ENCODE results near the gene PI4K2A. TPM values are rescaled to one million over a fixed set of nuclear protein-coding genes. Genes with fewer than 3 reads are reported as not detected.

The PI4K2A gene
- 20.2 and 23.8 TPM in 2 replicates for total RNA-seq

DNA sequence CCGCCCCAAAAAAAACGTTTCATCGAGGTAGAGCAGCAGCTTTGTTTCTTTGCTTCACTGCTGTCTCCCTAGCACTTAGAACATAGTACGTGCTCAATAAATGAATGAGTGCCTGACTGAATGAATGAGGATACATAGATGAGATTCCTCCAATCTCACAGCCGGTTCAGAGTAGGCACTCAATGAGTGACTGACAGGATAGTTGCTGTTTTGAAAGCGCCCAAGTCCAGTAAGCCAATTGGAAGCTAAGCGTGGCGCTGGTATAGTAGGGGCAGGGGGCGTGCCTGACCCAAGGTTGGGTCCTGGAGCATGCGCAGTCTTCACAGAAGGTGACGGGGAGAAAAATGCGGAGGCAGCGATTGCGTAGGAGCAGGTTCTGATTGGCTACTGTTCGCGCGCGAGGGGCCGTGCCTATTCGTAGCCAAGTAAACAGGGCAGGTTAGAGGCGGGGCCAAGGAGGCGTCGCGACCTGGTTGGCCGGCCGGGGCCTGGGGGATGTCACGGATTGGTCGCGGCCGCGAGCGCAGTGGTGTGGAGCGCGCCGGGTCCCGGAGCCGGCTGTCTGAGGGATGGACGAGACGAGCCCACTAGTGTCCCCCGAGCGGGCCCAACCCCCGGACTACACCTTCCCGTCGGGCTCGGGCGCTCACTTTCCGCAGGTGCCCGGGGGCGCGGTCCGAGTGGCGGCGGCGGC lies at the start of gene PI4K2A:
Gene PI4K2A (plus strand): TSS at position 498 of the 694 bp plus-strand sequence. CDS start 72 bp downstream, at position 570.

DNA sequence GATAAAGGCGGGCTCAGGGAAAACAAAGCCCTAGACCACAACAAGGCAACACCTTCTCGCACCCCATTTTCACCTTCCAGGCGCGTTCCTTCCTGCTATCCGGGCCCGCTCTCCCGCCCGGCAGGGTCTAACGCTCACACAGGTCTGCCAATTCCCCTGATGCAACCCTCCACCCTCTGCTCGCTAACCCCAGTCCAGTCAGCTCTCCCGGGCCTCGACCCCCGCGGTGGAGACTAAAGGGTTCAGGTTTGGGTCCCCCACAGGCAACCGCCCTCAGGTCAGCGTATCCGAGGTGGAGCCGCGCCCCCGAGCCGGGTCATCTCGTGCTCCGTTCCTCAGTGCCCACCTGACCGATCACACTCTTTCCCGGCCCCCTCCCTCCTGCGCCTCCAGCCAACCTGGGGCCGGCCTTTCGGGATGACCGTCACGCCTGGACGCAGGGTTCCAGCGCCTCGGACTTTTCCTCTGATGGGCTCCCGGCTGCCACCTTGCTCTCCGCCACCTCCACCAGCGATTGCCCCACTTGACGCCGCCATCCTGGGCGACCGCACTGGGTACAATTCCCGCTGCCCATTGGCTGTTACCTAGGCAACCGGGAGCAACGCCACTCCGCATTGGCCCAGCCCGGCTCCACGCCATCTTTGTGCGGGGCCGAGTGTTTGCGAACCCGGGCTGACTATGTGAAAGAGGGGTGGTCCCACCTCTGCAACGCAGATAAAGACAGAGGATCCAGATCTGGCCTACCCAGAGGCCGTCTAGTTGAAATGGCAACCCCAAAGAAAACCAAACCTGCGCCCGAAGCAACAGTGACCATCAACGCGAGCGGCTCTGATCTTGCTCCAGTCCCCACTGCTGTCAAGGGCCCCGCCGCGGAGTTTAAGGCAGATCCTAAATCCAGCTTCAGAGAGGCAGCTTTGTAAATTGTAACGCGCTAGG lies 7.3 kb upstream of the PI4K2A start, which contains the start of gene MORN4:
Gene MORN4 (minus strand): TSS at position 552 of the 936 bp plus-strand sequence. CDS start 13,847 bp downstream, outside the sequence.

DNA sequence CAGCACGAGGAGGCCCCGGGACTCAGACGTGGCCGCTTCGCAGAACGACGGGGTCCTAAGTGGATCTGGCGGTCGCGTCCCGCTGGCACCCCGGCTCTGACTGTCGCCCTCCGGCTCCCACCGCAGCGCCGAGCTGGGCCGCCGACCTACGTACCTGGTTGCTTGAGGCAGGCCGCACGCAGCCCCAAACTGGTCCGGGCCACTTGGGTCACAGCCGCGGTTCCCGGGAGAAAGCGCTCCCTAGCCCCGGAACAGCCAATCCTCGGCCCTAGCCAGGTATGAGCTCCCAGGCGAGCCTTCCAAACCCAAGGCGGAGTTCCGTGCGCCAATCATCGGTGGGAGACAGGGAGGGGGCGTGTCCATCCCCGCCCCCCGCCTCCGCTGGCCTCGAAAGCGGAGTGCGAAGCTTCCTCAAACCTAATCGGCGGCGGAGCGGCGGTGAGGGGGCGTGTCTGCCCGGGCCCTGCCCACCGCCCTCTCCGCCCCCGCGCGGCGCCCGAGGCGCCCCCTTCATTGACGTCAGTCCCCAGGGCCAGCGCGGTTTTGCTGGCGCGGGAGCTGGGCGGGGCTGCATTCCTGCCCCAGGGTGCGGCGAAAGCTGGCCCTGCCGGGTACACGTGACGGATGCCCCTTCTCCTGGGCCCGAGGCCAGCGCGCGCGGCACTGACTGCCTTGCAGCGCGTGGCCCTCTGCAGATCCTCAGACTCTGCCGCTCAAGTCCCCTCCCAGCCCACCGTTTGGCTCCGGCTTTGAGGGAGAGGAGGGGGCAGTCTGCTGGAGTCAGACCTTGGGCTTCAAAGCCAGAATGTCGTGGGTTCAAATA lies 46.7 kb downstream of the PI4K2A start, which contains the start of gene AVPI1:
Gene AVPI1 (minus strand): TSS at position 280 of the 823 bp plus-strand sequence. CDS start 7,336 bp downstream, outside the sequence.

DNA sequence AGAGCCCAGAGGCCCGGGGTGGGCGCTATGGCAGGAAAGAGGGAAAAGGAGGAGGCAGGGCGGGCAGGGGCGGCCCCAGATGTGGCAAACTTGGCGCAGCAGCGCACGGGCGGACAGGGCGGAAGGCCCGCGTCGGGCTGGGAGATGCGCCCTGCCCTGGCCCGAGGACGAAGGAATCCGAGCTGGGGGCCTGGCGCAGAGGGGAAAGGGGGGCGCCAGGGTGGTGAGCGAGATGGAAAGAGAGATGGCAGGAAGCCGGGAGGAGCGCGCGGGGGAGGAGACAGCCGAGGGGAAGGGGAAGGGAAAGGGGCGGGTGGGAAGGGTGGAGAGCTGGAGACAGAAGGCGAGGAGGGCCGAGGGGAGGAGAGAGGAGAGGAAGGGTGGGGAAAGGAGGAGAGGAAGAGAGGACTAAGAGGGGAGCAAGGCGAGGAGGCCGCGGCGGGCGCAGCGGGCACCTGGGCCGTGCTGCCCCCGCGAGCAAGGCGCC lies 72.9 kb downstream of the PI4K2A start, which contains the start of gene MARVELD1:
Gene MARVELD1 (plus strand): TSS at position 392 of the 487 bp plus-strand sequence. CDS start 147 bp downstream, outside the sequence.

Other genes with a start within 250 kb of the PI4K2A start
- 21.7 and 30.3 TPM in 2 replicates for gene RRP12, start 239.3 kb upstream of the PI4K2A start, total RNA-seq
- gene PGAM1, start 214.5 kb upstream of the PI4K2A start, total RNA-seq = 331 and 615 TPM in 2 replicates
- gene EXOSC1, start 194.7 kb upstream of the PI4K2A start, total RNA-seq = 35.7 and 47.3 TPM in 2 replicates
- gene ZDHHC16, start 194.5 kb upstream of the PI4K2A start, total RNA-seq = 38.0 and 59.6 TPM in 2 replicates
- 96.1 and 128 TPM in 2 replicates for gene MMS19, start 142.2 kb upstream of the PI4K2A start, total RNA-seq
- 45.5 and 55.0 TPM in 2 replicates for gene UBTD1, start 141.7 kb upstream of the PI4K2A start, total RNA-seq
- 0.81 and 3.0 TPM in 2 replicates for gene ANKRD2, start 67.9 kb upstream of the PI4K2A start, total RNA-seq
- gene HOGA1, start 56.3 kb upstream of the PI4K2A start, total RNA-seq = 3.1 and 18.4 TPM in 2 replicates
- 0.13 TPM in 1 of 2 replicates, not detected in the other for gene C10orf62, start 51.0 kb upstream of the PI4K2A start, total RNA-seq
- gene MORN4, start 7.2 kb upstream of the PI4K2A start, total RNA-seq = 7.5 and 9.5 TPM in 2 replicates
- 9.3 and 12.3 TPM in 2 replicates for gene AVPI1, start 46.6 kb downstream of the PI4K2A start, total RNA-seq
- 37.5 and 61.7 TPM in 2 replicates for gene MARVELD1, start 73.1 kb downstream of the PI4K2A start, total RNA-seq
- gene ZFYVE27, start 96.5 kb downstream of the PI4K2A start, total RNA-seq = 13.7 and 21.9 TPM in 2 replicates
- gene SFRP5, start 131.3 kb downstream of the PI4K2A start, total RNA-seq = 0.16 and 3.0 TPM in 2 replicates
- gene GOLGA7B, start 209.2 kb downstream of the PI4K2A start, total RNA-seq = under 0.01 TPM in 2 replicates

Data from mesangial cell (primary cell).